GM12873 (cell line): ENCODE results near the gene TEX52.

Experiments used
- TF ChIP-seq, protein P1 (sequence below): IDR thresholded peaks from 2 replicates; pipeline ENCODE4 v1.5.1; 2012; ENCODE audit warnings: low read depth, mild to moderate bottlenecking, moderate library complexity, low read length, control low read depth; ENCODE audit not compliant: insufficient read depth; ENCODE audit errors: missing control alignments

TEX52 gene

DNA sequence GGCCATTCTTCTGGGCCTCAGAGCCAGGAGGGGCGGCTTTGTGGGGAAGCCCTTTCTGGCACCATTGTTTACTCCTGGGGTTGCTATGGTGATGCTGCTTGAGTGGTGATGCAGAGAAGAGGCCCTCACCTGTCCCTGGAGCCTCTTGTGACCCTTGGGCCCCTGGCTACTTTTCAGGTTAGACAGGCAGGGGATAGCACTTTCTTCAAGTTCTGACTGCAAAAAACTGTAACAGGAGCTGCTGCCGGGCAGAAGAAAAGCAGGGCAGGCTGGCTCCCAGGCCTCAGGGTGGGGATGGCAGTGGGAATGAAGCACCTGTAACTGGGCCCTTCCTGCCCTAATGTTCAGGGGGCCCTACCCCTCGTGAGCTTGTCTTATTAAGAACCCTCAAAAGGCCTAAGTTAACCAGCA, at the start of gene TEX52:
TSS of gene TEX52 (minus strand) at position 19 of the 411 bp plus-strand sequence. CDS start at position 6, 13 bp downstream.
- TF ChIP-seq, protein P1, sequence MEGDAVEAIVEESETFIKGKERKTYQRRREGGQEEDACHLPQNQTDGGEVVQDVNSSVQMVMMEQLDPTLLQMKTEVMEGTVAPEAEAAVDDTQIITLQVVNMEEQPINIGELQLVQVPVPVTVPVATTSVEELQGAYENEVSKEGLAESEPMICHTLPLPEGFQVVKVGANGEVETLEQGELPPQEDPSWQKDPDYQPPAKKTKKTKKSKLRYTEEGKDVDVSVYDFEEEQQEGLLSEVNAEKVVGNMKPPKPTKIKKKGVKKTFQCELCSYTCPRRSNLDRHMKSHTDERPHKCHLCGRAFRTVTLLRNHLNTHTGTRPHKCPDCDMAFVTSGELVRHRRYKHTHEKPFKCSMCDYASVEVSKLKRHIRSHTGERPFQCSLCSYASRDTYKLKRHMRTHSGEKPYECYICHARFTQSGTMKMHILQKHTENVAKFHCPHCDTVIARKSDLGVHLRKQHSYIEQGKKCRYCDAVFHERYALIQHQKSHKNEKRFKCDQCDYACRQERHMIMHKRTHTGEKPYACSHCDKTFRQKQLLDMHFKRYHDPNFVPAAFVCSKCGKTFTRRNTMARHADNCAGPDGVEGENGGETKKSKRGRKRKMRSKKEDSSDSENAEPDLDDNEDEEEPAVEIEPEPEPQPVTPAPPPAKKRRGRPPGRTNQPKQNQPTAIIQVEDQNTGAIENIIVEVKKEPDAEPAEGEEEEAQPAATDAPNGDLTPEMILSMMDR = no peak

DNA sequence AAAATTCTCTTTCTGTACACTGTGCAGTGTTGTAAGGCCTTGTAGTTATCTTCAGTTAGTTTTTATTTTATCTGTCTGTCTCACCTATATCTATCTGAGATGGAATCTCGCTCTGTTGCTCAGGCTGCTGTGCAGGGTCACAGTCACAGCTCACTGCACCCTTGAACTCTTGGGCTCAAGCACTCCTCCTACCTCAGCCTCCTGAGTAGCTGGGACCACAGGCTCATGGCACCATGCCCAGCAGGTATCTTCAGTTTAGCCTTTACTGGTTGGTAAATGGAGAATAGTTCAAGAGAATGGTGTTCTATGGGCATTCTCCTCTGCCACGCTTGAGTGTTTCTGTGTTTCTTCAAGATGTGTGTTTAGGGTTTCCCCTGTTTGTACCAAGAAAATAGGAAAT, 47.4 kb upstream of the TEX52 start:
- TF ChIP-seq, protein P1 = no peak

DNA sequence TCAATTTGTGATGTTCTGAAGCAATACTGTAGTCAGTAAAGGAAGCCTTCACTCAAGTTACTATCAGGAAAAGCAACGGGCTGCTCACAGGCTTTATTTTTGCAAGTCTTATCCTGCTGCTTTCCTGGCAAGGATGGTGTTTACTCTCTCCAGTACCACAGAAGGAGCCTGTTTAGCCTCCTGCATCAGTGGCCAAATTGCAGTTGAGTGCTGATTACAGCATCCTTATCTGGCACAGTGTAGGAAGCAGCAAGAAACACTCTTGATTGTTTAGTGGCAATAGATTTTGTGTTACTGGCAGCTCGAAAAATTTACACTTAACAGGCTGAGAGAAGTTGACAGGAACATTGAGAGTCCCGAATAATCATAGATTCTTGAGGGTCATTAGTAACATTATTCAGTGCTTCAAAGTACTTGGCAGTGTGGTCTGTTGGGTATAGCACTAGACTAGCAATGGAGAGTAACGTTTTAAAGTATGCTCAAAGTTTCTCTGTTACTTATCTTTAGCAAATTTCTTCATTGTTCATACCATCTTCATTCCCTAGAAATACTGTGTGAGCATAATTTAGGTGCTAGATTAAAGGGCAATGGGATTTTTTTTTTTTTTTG, 45.5 kb upstream of the TEX52 start:
- TF ChIP-seq, protein P1 = no peak

DNA sequence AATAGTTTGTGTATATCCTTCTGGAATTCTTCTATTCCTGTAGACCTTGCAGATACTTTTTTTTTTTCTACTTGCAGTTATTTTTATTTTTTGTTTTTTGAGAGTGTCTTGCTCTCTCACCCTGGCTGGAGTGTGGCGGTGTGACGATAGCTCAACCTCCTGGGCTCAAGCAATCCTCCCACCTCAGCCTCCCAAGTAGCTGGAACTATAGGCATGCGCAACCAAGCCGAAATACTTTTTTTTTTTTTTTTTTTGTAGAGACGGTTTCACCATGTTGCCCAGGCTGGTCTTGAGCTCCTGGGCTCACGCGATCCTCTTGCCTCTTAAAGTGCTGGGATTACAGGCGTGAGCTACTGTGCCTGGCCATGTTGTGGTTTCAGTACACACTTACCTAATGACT, 43.8 kb upstream of the TEX52 start:
- TF ChIP-seq, protein P1 = no peak

DNA sequence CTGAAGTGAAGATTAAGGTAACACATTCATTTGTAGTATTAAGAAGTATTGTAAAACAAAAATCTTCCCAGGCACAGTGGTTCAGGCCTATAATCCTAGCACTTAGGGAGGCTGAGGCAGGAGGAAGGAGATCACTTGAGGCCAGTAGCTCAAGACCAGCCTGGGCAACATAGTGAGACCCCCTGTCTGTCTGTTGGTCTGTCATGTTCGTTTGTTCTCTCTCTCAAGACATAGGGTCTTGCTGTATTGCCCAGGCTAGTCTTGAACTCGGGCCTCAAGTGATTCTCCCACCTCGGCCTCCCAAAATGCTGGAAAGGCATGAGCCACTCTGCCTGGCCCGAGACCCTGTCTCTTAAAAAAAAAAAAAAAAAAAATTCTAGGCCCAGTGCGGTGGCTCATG, 40.6 kb upstream of the TEX52 start:
- TF ChIP-seq, protein P1 = no peak

DNA sequence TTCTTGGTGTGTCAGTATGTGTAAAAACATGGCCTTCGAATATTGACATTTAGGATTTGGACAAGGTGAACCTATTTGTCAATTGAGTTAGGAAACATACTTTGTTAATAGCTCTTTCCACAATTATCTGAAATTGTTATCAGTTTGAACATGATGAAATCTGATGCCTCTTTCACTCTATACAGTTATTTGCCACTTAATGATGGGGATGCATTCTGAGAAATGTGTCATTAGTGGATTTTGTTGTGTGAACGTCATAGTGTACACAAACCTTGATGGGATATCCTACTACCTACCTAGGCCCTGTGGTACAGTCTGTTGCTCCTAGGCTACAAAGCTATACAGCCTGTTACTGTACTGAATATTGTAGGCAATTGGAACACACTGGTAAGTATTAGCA, 38.7 kb upstream of the TEX52 start:
- TF ChIP-seq, protein P1 = no peak

DNA sequence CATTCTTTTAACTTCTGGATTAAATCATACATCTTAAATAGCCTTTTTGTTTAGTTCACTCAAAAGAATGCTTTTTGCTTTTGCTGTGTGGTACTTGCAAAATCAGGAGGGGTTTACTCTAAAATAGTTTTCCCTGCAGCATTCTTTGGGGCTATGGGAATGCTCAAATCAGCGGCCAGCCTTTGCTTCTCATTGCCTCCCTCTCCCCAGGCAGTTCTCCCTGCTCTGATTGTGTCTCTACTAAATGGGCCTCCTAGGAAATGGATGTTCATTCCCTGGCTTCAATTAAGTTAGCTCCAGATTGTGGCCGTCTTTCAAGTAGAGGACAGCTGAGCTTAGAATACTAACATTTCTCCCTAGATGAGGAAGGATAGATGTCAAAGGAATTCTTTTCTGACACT, 38.2 kb upstream of the TEX52 start:
- TF ChIP-seq, protein P1 = no peak
